Measurements from ENCODE around the gene PADI3.

DNA sequence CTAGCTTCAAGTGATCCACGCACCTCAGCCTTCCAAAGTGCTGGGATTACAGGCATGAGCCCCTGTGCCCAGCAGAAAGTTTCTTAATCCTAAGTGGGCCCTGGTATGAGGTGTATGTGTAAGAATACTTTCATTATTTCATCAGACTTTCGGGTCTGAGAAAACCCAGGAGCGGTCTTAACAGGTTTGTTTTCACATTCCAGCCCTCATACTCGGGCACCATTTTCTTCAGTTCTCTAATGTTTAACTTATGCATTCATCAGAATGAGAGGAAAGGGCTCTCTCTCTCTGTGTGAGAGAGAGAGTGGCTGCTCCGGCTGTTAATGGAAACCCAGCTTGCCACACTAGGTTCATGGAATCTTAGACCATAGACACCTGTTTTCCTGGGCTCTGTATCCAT is 48.1 kb upstream of the PADI3 start:
- TF ChIP-seq, protein P1, sequence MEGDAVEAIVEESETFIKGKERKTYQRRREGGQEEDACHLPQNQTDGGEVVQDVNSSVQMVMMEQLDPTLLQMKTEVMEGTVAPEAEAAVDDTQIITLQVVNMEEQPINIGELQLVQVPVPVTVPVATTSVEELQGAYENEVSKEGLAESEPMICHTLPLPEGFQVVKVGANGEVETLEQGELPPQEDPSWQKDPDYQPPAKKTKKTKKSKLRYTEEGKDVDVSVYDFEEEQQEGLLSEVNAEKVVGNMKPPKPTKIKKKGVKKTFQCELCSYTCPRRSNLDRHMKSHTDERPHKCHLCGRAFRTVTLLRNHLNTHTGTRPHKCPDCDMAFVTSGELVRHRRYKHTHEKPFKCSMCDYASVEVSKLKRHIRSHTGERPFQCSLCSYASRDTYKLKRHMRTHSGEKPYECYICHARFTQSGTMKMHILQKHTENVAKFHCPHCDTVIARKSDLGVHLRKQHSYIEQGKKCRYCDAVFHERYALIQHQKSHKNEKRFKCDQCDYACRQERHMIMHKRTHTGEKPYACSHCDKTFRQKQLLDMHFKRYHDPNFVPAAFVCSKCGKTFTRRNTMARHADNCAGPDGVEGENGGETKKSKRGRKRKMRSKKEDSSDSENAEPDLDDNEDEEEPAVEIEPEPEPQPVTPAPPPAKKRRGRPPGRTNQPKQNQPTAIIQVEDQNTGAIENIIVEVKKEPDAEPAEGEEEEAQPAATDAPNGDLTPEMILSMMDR (IDR thresholded peaks at IDR 0.05) = no peak
- TF ChIP-seq POLR2A (IDR thresholded peaks at IDR 0.05) = no peak
